HCT116 (cell line): ENCODE results near the gene CNR2. TPM values are rescaled to one million over a fixed set of nuclear protein-coding genes. Genes with fewer than 3 reads are reported as not detected.

ENCODE experiments used
- ATAC-seq: fragments of 200-7000 bp; cut with Tn5 transposase; 2 replicates; pipeline ENCODE4 v1.9.1; 2020; ENCODE audit warnings: mild to moderate bottlenecking, moderate library complexity
- BruUV-seq: library from RNA; stranded (reverse); fragments of 400-500 nt; replicated peaks from 2 replicates; lab custom pipeline; 2021; lab: Mats Ljungman, UMichigan
- CTCF ChIA-PET: fragments of 300-600 bp; sonication (Branson Sonifier 250); formaldehyde crosslinking; loops from one replicate; lab custom pipeline; 2021; ENCODE audit warnings: antibody characterized with exemption; lab: Charles Lee
- POLR2A ChIA-PET: fragments of 300-600, 350-600 bp; sonication (Branson Sonifier 250); formaldehyde crosslinking; loops from one replicate; lab custom pipeline; 2021; ENCODE audit warnings: antibody characterized with exemption; lab: Charles Lee
- RAD21 ChIA-PET, 2 experiments: fragments of 300-600 bp; sonication (Branson Sonifier 250); formaldehyde crosslinking; loops; one replicate each; lab custom pipeline; 2023; ENCODE audit warnings: low total read pairs in 2 of 2; ENCODE audit not compliant: uncharacterized antibody in 2 of 2, unreplicated experiment in 2 of 2, low non-redundant PET in 1 of 2; lab: Charles Lee
- DNase-seq: peaks from one replicate; pipeline ENCODE4 v3.0.0-alpha.2; 2010; ENCODE audit warnings: low read depth, low spot score
- H2AFZ ChIP-seq: fragments of 200-600 bp; shearing (Covaris generic), sonication (generic); 2 replicates; pipeline ENCODE4 v1.6.1; 2017; ENCODE audit warnings: low read depth, mixed run types, mixed read lengths, antibody characterized with exemption, low read length; ENCODE audit not compliant: poor library complexity, severe bottlenecking
- H3K27ac ChIP-seq: 2 replicates; pipeline ENCODE4 v1.5.1; 2012; ENCODE audit warnings: low read depth, low read length
- H3K27me3 ChIP-seq: fragments of 200-600 bp; sonication (generic); 2 replicates; pipeline ENCODE4 v1.6.1; 2016; ENCODE audit warnings: mixed run types, low read length, mixed read lengths; ENCODE audit not compliant: insufficient read depth
- H3K36me3 ChIP-seq, 2 experiments: fragments of 200-500 bp in 1 of 2; fragments of 200-600 bp in 1 of 2; sonication (Bioruptor generic) in 1 of 2; sonication (generic) in 1 of 2; 2 replicates each; pipeline versions ENCODE4 v1.5.1 to v1.6.1; 2014 to 2016; ENCODE audit warnings: low read length in 2 of 2, inconsistent platforms in 1 of 2, mixed read lengths in 1 of 2, mixed run types in 1 of 2; ENCODE audit not compliant: insufficient read depth in 2 of 2, control insufficient read depth in 1 of 2
- H3K4me1 ChIP-seq, 2 experiments: fragments of 200-600 bp in 1 of 2; sonication (generic) in 1 of 2; 2 replicates each; pipeline versions ENCODE4 v1.5.1 to v1.6.1; 2012 to 2017; ENCODE audit warnings: low read length in 2 of 2, inconsistent platforms in 1 of 2, mild to moderate bottlenecking in 1 of 2, mixed read lengths in 1 of 2, mixed run types in 1 of 2, moderate library complexity in 1 of 2; ENCODE audit not compliant: insufficient read depth in 2 of 2, control insufficient read depth in 1 of 2
- H3K4me2 ChIP-seq: fragments of 200-600 bp; sonication (generic); 2 replicates; pipeline ENCODE4 v1.6.1; 2017; ENCODE audit warnings: mixed run types, low read length, mixed read lengths
- H3K4me3 ChIP-seq, 2 experiments: fragments of 200-600 bp in 1 of 2; sonication (generic) in 1 of 2; replicated peaks in 1 of 2; 2 replicates each; pipeline ENCODE4 v1.5.1; 2011 to 2016; ENCODE audit warnings: low read length in 2 of 2, control low read depth in 1 of 2, low read depth in 1 of 2, mild to moderate bottlenecking in 1 of 2, mixed read lengths in 1 of 2, mixed run types in 1 of 2
- H3K79me2 ChIP-seq: fragments of 200-600 bp; sonication (generic); 2 replicates; pipeline ENCODE4 v1.6.1; 2017; ENCODE audit warnings: mild to moderate bottlenecking, mixed run types, low read length, moderate library complexity, mixed read lengths; ENCODE audit not compliant: insufficient read depth
- H3K9ac ChIP-seq: fragments of 200-600 bp; sonication (generic); 2 replicates; pipeline ENCODE4 v1.6.1; 2016; ENCODE audit warnings: low read length, mixed read lengths
- H3K9me2 ChIP-seq: fragments of 200-600 bp; sonication (generic), shearing (Covaris generic); 2 replicates; pipeline ENCODE4 v1.6.1; 2017; ENCODE audit warnings: mixed run types, mild to moderate bottlenecking, moderate library complexity; ENCODE audit not compliant: insufficient read depth
- H3K9me3 ChIP-seq, 2 experiments: fragments of 200-500 bp in 1 of 2; fragments of 200-600 bp in 1 of 2; sonication (Bioruptor generic) in 1 of 2; sonication (generic) in 1 of 2; 2 replicates each; pipeline ENCODE4 v1.6.1; 2014 to 2017; ENCODE audit warnings: low read length in 2 of 2, mixed read lengths in 2 of 2, inconsistent platforms in 1 of 2, low read depth in 1 of 2, mild to moderate bottlenecking in 1 of 2, mixed run types in 1 of 2, moderate library complexity in 1 of 2; ENCODE audit not compliant: control insufficient read depth in 1 of 2, insufficient read depth in 1 of 2
- H4K20me1 ChIP-seq: fragments of 200-600 bp; sonication (generic), shearing (Covaris generic); 2 replicates; pipeline ENCODE4 v1.6.1; 2017; ENCODE audit warnings: mixed run types, mild to moderate bottlenecking, moderate library complexity; ENCODE audit not compliant: insufficient read depth
- EGR1 ChIP-seq: IDR thresholded peaks from 2 replicates; pipeline ENCODE4 v1.6.1; 2012; ENCODE audit warnings: low read depth
- EZH2 ChIP-seq: fragments of 200-600 bp; sonication (generic); IDR thresholded peaks from 2 replicates; pipeline ENCODE4 v1.6.1; 2017; ENCODE audit warnings: antibody characterized with exemption, mixed run types
- EZH2phosphoT487 ChIP-seq: fragments of 200-600 bp; IDR thresholded peaks from 2 replicates; pipeline ENCODE4 v1.6.1; 2018; ENCODE audit warnings: antibody characterized with exemption, borderline replicate concordance
- FOSL1 ChIP-seq: IDR thresholded peaks from 2 replicates; pipeline ENCODE4 v1.6.1; 2012; ENCODE audit warnings: low read depth
- JUND ChIP-seq: IDR thresholded peaks from 2 replicates; pipeline ENCODE4 v1.6.1; 2012
- MAX ChIP-seq: IDR thresholded peaks from 2 replicates; pipeline ENCODE4 v1.6.1; 2012
- RAD21 ChIP-seq: IDR thresholded peaks from 2 replicates; pipeline ENCODE4 v1.6.1; 2012; ENCODE audit warnings: low read depth, mild to moderate bottlenecking
- SIN3A ChIP-seq: IDR thresholded peaks from 2 replicates; pipeline ENCODE4 v1.6.1; 2012; ENCODE audit warnings: low read depth
- SRF ChIP-seq: IDR thresholded peaks from 2 replicates; pipeline ENCODE4 v1.6.1; 2012; ENCODE audit warnings: low read depth
- ZNF274 ChIP-seq: fragments of 200-500 bp; sonication (Bioruptor generic); IDR thresholded peaks from 2 replicates; pipeline ENCODE4 v1.6.1; 2014; ENCODE audit warnings: mild to moderate bottlenecking, low read depth, low read length, inconsistent platforms
- intact Hi-C: fragments of 100-400 bp; cut with micrococcal nuclease; formaldehyde crosslinking; loops from 2 replicates; pipeline ENCODE4 v1.10.0; 2022
- total RNA-seq: library from RNA; stranded (reverse); gene quantifications from one replicate; pipeline ENCODE4 v1.2.1, GENCODE V29; 2021; ENCODE audit not compliant: unreplicated experiment

The CNR2 gene
- total RNA-seq, 1 experiment from 2014 or later, result 0.05 TPM

DNA sequence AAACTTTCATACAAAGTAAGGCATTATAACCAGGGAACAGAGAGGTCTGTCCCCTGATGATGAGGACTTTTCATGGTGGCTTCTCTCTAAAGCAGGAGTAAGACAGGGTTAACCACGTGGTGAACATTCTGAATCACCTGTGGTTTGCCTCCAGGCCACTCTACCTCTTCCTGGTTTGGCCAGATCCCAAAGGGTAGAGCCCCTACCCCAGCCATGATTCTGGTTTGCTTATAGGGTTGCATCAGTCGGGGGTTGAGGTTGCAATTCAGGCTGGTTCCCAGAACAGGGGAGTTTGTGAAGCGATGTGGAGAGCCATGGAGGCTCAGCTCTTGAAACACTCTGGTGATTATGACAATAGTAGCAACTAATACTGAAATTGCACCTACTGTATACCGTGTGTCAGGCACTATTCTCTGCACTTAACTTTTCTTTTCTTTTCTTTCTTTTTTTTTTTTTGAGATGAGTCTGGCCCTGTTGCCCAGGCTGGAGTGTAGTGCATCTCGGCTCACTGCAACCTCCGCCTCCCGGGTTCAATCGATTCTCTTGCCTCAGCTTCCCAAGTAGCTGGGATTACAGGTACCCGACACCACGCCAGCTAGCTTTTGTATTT is 8.3 kb downstream of the CNR2 start:
- no TSS peak for BruUV-seq
- no peaks in the 10 kb centered on the region for H3K27me3 ChIP-seq
- no peaks in the 10 kb centered on the region for H3K9me2 ChIP-seq
- RAD21 ChIA-PET, result no interaction called here
- H3K27ac ChIP-seq, result no peak overlapping the region
- ATAC-seq (peak; percentile 42; the same call in 1 of the 2 replicates), DNase-seq (no peak)
- H3K79me2 ChIP-seq, result no peaks in the 10 kb centered on the region
- peak overlapping the region; percentile 78 for H2AFZ ChIP-seq
- H3K9ac ChIP-seq, result no peak overlapping the region
- H3K4me3 ChIP-seq, result no peak overlapping the region
- no peaks in the 10 kb centered on the region for H4K20me1 ChIP-seq
- CTCF ChIA-PET, result no interaction called here
- peaks cover 3 to 8% of the 10 kb centered on the region in 2 experiments; a peak in 3 of 4 replicates for H3K4me1 ChIP-seq
- intact Hi-C loops, result no loop called here
- H3K36me3 ChIP-seq, result no peaks in the 10 kb centered on the region
- POLR2A ChIA-PET, result no interaction called here
- TF ChIP-seq FOSL1 (no peak), RAD21 (no peak), SRF (no peak), MAX (peak; percentile 37; the same call in 1 of the 2 replicates), EGR1 (no peak), EZH2phosphoT487 (no peak), ZNF274 (no peak), JUND (no peak)
- H3K4me2 ChIP-seq, result peak overlapping the region; percentile 9; the same call in 1 of the 2 replicates
- H3K9me3 ChIP-seq, result no peaks in the 10 kb centered on the region

GRCh38 chr1:23903754-23904153 is 9.4 kb downstream of the CNR2 start:
- no peak overlapping the region for H3K9ac ChIP-seq
- DNase-seq, result no peak
- peaks cover 3 to 8% of the 10 kb centered on the region in 2 experiments; a peak in 3 of 4 replicates for H3K4me1 ChIP-seq
- CTCF ChIA-PET, result interaction anchor here (0.8 kb wide), 1 partner anchor 13 kb away, joined by 3 read pairs; no protein-coding TSS in a partner anchor
- no peaks in the 10 kb centered on the region for H3K27me3 ChIP-seq
- RAD21 ChIA-PET, result no interaction called here
- TF ChIP-seq SIN3A (no peak), EZH2 (no peak)
- no peak overlapping the region for H3K27ac ChIP-seq
- no TSS peak for BruUV-seq
- no peak for ATAC-seq
- H3K36me3 ChIP-seq, result no peaks in the 10 kb centered on the region
- intact Hi-C loops, result no loop called here
- no peaks in the 10 kb centered on the region for H4K20me1 ChIP-seq
- no peaks in the 10 kb centered on the region for H3K79me2 ChIP-seq
- POLR2A ChIA-PET, result no interaction called here
- H2AFZ ChIP-seq, result no peak overlapping the region
- no peak overlapping the region for H3K4me2 ChIP-seq
- no peaks in the 10 kb centered on the region for H3K9me3 ChIP-seq
- H3K4me3 ChIP-seq, result no peak overlapping the region
- no peaks in the 10 kb centered on the region for H3K9me2 ChIP-seq
